HepG2 (cell line): ENCODE data around the gene FECH. TPM values are rescaled to one million over a fixed set of nuclear protein-coding genes. Genes with fewer than 3 reads are reported as not detected.
A peak's percentile ranks its signal among the peaks of the same experiment; 100 is the strongest.

Source experiments
- CENPT ChIP-seq: sonication (generic); formaldehyde crosslinking; IDR thresholded peaks from 2 replicates; pipeline ENCODE4 v1.8.0; 2022; ENCODE audit warnings: low read depth, mild to moderate bottlenecking, moderate library complexity, missing genetic modification reagents
- FLYWCH1 ChIP-seq: sonication (generic); formaldehyde crosslinking; IDR thresholded peaks from 2 replicates; pipeline ENCODE4 v1.8.1; 2023; ENCODE audit warnings: mild to moderate bottlenecking, missing genetic modification reagents
- HCFC1 ChIP-seq: fragments of 150-350 bp; IDR thresholded peaks from 2 replicates; pipeline ENCODE4 v1.6.1; 2014; ENCODE audit warnings: low read depth, low read length
- IRX3 ChIP-seq: sonication (generic); formaldehyde crosslinking; IDR thresholded peaks from 2 replicates; pipeline ENCODE4 v1.8.1; 2023; ENCODE audit warnings: mild to moderate bottlenecking, low read depth, missing genetic modification reagents, borderline replicate concordance
- MED1 ChIP-seq: sonication (generic); formaldehyde crosslinking; IDR thresholded peaks from 2 replicates; pipeline ENCODE4 v1.4.0; 2020; ENCODE audit warnings: missing genetic modification reagents
- MLX ChIP-seq: IDR thresholded peaks from 2 replicates; pipeline ENCODE4 v1.6.1; 2016
- NR2F2 ChIP-seq: IDR thresholded peaks from 2 replicates; pipeline ENCODE4 v1.6.1; 2012; ENCODE audit warnings: low read depth, inconsistent platforms, borderline replicate concordance
- TGIF2 ChIP-seq: IDR thresholded peaks from 2 replicates; pipeline ENCODE4 v1.6.1; 2016; ENCODE audit warnings: control low read depth, missing compliant biosample characterization
- ZNF773 ChIP-seq: sonication (generic); formaldehyde crosslinking; IDR thresholded peaks from 2 replicates; pipeline ENCODE4 v1.4.0; 2020; ENCODE audit warnings: missing genetic modification reagents, borderline replicate concordance
- polyA plus RNA-seq, 8 experiments: library from polyadenylated mRNA; depleted of rRNA in 3 of 8; stranded (reverse) in 7 of 8; unstranded in 1 of 8; fragments of >200 nt; fragmentation: Illumina TruSeq in 4 of 8; extraction: Trizol in 4 of 8; gene quantifications; 2 replicates each; pipeline versions ENCODE4 v1.2.1 to v1.2.3, GENCODE V29; 2011 to 2016; ENCODE audit warnings: low read depth in 4 of 8, missing spikeins in 1 of 8, mixed read lengths in 1 of 8; ENCODE audit not compliant: insufficient read depth in 1 of 8
- total RNA-seq, 5 experiments: library from RNA; depleted of rRNA; stranded (reverse); fragments of >200 nt; fragmentation: Illumina TruSeq; extraction: Trizol; gene quantifications; 2 replicates each; pipeline ENCODE4 v1.2.3, GENCODE V29; 2016; ENCODE audit warnings: low read depth in 1 of 5
- TF ChIP-seq, protein P1 (sequence below): sonication (generic); formaldehyde crosslinking; IDR thresholded peaks from 2 replicates; pipeline ENCODE4 v1.5.0; 2020; ENCODE audit warnings: mild to moderate bottlenecking, missing genetic modification reagents, borderline replicate concordance
- TF ChIP-seq, protein P2 (sequence below): sonication (generic); formaldehyde crosslinking; IDR thresholded peaks from 2 replicates; pipeline ENCODE4 v1.5.1; 2020; ENCODE audit warnings: mild to moderate bottlenecking, missing genetic modification reagents
- TF ChIP-seq, protein P3 (sequence below): sonication (generic); formaldehyde crosslinking; IDR thresholded peaks from 2 replicates; pipeline ENCODE4 v1.4.0; 2020; ENCODE audit warnings: missing genetic modification reagents
- TF ChIP-seq, protein P4 (sequence below): sonication (generic); formaldehyde crosslinking; IDR thresholded peaks from 2 replicates; pipeline ENCODE4 v1.4.0; 2020; ENCODE audit warnings: missing genetic modification reagents

The FECH gene
- total and polyA plus RNA-seq, 2 of the 13 experiments (the other 11 are each of a cell fraction or from before 2014, with no cell fraction given), result 14.7 to 21.9 TPM

GRCh38 chr18:57630002-57630753 lies 43.7 kb upstream of the FECH start (continued):
- TF ChIP-seq, protein P1, sequence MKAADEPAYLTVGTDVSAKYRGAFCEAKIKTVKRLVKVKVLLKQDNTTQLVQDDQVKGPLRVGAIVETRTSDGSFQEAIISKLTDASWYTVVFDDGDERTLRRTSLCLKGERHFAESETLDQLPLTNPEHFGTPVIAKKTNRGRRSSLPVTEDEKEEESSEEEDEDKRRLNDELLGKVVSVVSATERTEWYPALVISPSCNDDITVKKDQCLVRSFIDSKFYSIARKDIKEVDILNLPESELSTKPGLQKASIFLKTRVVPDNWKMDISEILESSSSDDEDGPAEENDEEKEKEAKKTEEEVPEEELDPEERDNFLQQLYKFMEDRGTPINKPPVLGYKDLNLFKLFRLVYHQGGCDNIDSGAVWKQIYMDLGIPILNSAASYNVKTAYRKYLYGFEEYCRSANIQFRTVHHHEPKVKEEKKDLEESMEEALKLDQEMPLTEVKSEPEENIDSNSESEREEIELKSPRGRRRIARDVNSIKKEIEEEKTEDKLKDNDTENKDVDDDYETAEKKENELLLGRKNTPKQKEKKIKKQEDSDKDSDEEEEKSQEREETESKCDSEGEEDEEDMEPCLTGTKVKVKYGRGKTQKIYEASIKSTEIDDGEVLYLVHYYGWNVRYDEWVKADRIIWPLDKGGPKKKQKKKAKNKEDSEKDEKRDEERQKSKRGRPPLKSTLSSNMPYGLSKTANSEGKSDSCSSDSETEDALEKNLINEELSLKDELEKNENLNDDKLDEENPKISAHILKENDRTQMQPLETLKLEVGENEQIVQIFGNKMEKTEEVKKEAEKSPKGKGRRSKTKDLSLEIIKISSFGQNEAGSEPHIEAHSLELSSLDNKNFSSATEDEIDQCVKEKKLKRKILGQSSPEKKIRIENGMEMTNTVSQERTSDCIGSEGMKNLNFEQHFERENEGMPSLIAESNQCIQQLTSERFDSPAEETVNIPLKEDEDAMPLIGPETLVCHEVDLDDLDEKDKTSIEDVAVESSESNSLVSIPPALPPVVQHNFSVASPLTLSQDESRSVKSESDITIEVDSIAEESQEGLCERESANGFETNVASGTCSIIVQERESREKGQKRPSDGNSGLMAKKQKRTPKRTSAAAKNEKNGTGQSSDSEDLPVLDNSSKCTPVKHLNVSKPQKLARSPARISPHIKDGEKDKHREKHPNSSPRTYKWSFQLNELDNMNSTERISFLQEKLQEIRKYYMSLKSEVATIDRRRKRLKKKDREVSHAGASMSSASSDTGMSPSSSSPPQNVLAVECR (CRISPR knock-in tag), result peak; percentile 85; the same call in 1 of the 2 replicates
- TF ChIP-seq NR2F2, result no peak; the same call in 1 of the 2 replicates
- no peak for TF ChIP-seq ZNF773 (CRISPR knock-in tag)
- no peak; the same call in 1 of the 2 replicates for TF ChIP-seq CENPT (CRISPR knock-in tag)
- TF ChIP-seq HCFC1, result peak; percentile 88
- TF ChIP-seq MLX, result no peak
- no peak for TF ChIP-seq FLYWCH1 (CRISPR knock-in tag)
- peak; percentile 59; the same call in 1 of the 2 replicates for TF ChIP-seq MED1 (CRISPR knock-in tag)
- TF ChIP-seq, protein P2, sequence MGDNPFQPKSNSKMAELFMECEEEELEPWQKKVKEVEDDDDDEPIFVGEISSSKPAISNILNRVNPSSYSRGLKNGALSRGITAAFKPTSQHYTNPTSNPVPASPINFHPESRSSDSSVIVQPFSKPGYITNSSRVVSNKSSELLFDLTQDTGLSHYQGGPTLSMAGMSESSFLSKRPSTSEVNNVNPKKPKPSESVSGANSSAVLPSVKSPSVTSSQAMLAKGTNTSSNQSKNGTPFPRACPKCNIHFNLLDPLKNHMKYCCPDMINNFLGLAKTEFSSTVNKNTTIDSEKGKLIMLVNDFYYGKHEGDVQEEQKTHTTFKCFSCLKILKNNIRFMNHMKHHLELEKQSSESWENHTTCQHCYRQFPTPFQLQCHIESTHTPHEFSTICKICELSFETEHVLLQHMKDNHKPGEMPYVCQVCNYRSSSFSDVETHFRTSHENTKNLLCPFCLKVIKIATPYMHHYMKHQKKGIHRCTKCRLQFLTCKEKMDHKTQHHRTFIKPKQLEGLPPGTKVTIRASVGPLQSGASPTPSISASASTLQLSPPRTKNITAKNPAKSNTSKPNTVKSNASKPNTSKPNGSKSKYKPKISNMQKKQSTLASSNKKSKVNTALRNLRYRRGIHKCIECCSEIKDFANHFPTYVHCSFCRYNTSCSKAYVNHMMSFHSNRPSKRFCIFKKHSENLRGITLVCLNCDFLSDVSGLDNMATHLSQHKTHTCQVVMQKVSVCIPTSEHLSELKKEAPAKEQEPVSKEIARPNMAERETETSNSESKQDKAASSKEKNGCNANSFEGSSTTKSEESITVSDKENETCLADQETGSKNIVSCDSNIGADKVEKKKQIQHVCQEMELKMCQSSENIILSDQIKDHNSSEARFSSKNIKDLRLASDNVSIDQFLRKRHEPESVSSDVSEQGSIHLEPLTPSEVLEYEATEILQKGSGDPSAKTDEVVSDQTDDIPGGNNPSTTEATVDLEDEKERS, result no peak
- 0 out of 2 replicates have a peak, but pooled peaks have one; percentile 44 for TF ChIP-seq TGIF2 (CRISPR knock-in tag)
- TF ChIP-seq IRX3 (CRISPR knock-in tag), result peak; percentile 35; the same call in 1 of the 2 replicates
- TF ChIP-seq, protein P3, sequence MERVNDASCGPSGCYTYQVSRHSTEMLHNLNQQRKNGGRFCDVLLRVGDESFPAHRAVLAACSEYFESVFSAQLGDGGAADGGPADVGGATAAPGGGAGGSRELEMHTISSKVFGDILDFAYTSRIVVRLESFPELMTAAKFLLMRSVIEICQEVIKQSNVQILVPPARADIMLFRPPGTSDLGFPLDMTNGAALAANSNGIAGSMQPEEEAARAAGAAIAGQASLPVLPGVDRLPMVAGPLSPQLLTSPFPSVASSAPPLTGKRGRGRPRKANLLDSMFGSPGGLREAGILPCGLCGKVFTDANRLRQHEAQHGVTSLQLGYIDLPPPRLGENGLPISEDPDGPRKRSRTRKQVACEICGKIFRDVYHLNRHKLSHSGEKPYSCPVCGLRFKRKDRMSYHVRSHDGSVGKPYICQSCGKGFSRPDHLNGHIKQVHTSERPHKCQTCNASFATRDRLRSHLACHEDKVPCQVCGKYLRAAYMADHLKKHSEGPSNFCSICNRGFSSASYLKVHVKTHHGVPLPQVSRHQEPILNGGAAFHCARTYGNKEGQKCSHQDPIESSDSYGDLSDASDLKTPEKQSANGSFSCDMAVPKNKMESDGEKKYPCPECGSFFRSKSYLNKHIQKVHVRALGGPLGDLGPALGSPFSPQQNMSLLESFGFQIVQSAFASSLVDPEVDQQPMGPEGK, result peak; percentile 39; the same call in 1 of the 2 replicates
- TF ChIP-seq, protein P4, sequence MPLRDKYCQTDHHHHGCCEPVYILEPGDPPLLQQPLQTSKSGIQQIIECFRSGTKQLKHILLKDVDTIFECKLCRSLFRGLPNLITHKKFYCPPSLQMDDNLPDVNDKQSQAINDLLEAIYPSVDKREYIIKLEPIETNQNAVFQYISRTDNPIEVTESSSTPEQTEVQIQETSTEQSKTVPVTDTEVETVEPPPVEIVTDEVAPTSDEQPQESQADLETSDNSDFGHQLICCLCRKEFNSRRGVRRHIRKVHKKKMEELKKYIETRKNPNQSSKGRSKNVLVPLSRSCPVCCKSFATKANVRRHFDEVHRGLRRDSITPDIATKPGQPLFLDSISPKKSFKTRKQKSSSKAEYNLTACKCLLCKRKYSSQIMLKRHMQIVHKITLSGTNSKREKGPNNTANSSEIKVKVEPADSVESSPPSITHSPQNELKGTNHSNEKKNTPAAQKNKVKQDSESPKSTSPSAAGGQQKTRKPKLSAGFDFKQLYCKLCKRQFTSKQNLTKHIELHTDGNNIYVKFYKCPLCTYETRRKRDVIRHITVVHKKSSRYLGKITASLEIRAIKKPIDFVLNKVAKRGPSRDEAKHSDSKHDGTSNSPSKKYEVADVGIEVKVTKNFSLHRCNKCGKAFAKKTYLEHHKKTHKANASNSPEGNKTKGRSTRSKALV, result peak; percentile 68; the same call in 1 of the 2 replicates
